ENCODE measurements around the gene HSF2BP. TPM values are rescaled to one million over a fixed set of nuclear protein-coding genes. Genes with fewer than 3 reads are reported as not detected.
"Not testable (repeated sequence)": the region's sequence is repeated elsewhere in the genome, so short reads cannot be mapped to it uniquely, and the experiment has no call there.

The HSF2BP gene
- total RNA-seq, 4 donors from 2014 or later: 0.40 to 2.4 (median 1.2) TPM

DNA sequence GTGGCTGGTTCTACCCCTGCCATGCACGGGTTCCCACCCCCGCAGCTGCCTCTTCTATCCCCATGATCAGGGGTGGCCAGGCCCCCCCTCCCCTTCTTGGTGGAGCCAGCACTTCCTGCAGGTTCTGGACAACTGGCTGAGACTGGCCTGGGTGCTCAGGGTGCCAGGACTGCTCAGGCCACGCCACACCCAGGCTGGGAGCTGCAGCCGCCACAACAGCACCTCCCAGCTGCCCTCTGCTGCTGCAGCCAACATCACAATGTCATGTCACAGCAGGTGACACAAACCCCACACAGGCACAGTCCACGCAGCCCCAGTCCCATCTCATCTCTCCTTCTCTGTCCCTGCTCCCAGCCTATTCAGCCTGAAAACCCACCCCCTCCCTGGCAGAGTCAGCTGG, 173.2 kb downstream of the HSF2BP start:
- not testable (repeated sequence) for ATAC-seq, H3K4me3 ChIP-seq, H3K36me3 ChIP-seq, H3K4me1 ChIP-seq, H3K27me3 ChIP-seq, H3K27ac ChIP-seq, H3K9me3 ChIP-seq
- no CpG with 5 or more reads among the region's 5 CpGs for WGBS, 2 donors (ENCODE audit: low coverage in 1 of 2)

DNA sequence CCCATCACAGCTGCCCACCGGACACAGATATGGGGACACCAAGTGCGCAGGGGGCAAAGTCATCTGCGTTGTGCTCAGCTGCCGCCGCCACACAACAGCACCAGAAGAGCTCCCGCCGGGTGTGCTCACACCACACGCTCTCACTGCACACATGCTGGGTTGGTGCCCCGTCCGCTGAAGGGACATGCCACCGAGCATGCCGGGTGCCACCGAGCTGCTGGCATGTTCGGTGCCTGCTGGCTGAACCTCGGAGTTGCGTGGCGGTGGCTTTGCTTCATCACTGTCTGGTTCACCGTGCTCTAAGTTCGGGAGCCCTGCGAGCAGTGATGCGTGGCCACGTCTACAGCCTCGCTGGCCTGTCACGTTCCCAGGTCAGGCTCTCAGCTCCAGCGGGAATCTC, 174.3 kb downstream of the HSF2BP start:
- not testable (repeated sequence) for ATAC-seq, H3K27ac ChIP-seq
- no CpG with 5 or more reads among the region's 25 CpGs for WGBS, 2 donors (ENCODE audit: low coverage in 1 of 2)

DNA sequence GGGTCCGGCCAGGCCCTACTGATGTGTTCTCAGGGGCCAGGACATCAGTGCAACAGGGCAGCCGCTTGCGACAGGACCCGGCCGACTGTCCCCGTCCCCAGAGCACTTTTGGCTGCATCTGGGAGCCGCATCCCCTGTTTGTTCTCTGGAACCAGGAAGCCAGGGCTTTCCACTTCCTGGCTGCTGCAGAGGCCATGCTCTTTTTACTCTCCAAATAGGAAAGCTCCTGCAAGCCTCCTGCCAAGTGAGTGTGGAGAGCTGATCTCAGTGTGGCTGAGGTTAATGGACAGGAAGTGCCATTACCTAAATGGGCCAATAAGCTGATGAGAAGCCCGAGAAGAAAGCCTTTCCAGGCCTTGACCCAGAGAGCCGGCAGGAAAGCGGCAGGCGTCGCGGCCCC, 180.1 kb downstream of the HSF2BP start:
- not testable (repeated sequence) for H3K4me3 ChIP-seq, H3K4me1 ChIP-seq, H3K27me3 ChIP-seq, H3K9me3 ChIP-seq, H3K36me3 ChIP-seq, H3K27ac ChIP-seq
- ATAC-seq: peak; percentile 20
- WGBS, 2 donors (ENCODE audit: low coverage in 1 of 2): no CpG with 5 or more reads among the region's 13 CpGs

More for the DNA sequence above, 174.3 kb downstream of the HSF2BP start:
- not testable (repeated sequence) for H3K9me3 ChIP-seq, H3K27me3 ChIP-seq, H3K36me3 ChIP-seq, H3K4me1 ChIP-seq, H3K4me3 ChIP-seq

Small RNA genes within 50 kb of the gene (small RNA-seq; reads per million reads assigned to genes)
- 0 reads per million in 4 donors for gene MIR6070

Other genes starting within 250 kb of the HSF2BP start
- gene SIK1, start 232.4 kb downstream of the HSF2BP start, total RNA-seq: 1 to 10 TPM in 3 of 4 donors, under 1 TPM in 1; 0.93 to 8.6 (median 1.6) TPM
- 10 to 100 TPM; 17.8 to 23.7 (median 21.2) TPM for gene RRP1B, start 72 bp upstream of the HSF2BP start, total RNA-seq
- gene PDXK, start 59.6 kb upstream of the HSF2BP start, total RNA-seq: 10 to 100 TPM; 24.4 to 42.2 (median 33.0) TPM
- 10 to 100 TPM in 3 of 4 donors, 1 to 10 TPM in 1; 8.9 to 22.2 (median 10.1) TPM for gene CSTB, start 116.8 kb upstream of the HSF2BP start, total RNA-seq
- gene RRP1, start 130.1 kb upstream of the HSF2BP start, total RNA-seq: 10 to 100 TPM; 19.0 to 25.2 (median 20.8) TPM
- gene AGPAT3, start 205.7 kb upstream of the HSF2BP start, total RNA-seq: 10 to 100 TPM; 27.1 to 46.9 (median 32.2) TPM

Measured in gastroesophageal sphincter (tissue), 4 donors.